ENCODE measurements around the gene MAMDC2. TPM values are rescaled to one million over a fixed set of nuclear protein-coding genes. Genes with fewer than 3 reads are reported as not detected.

Gene MAMDC2
- total RNA-seq, 2 donors from 2014 or later: 0.44 to 1.4 TPM

- no peak for DNase-seq
- no peak overlapping the region for H3K27ac ChIP-seq (ENCODE audit: low read depth, low read length)
- H3K27ac Mint-ChIP-seq: no peak overlapping the region
- TF ChIP-seq CTCF (conservative IDR thresholded peaks at IDR 0.05): no peak
- H3K27me3 ChIP-seq (ENCODE audit: control insufficient read depth, insufficient read depth, low read length, poor library complexity, severe bottlenecking): no peaks in the 10 kb centered on the region
- H3K4me1 ChIP-seq (ENCODE audit: control insufficient read depth, insufficient read depth, low read length): no peaks in the 10 kb centered on the region
- no peaks in the 10 kb centered on the region for H3K27me3 Mint-ChIP-seq (ENCODE audit: insufficient read depth)
- no peaks in the 10 kb centered on the region for H3K36me3 ChIP-seq (ENCODE audit: control insufficient read depth, insufficient read depth, low read length)
- H3K4me3 Mint-ChIP-seq: no peak overlapping the region
- no peaks in the 10 kb centered on the region for H3K4me1 Mint-ChIP-seq
- H3K4me3 ChIP-seq (ENCODE audit: low read length): no peak overlapping the region
- H3K9me3 ChIP-seq (ENCODE audit: control insufficient read depth, low read length): no peaks in the 10 kb centered on the region
- no peak overlapping the region for H3K9ac ChIP-seq (ENCODE audit: extremely low read depth, low read length, poor library complexity, severe bottlenecking)
- H3K36me3 Mint-ChIP-seq (ENCODE audit: low read depth): no peaks in the 10 kb centered on the region
- no peaks in the 10 kb centered on the region for H3K9me3 Mint-ChIP-seq
Measured at GRCh38 chr9:70135176-70135575, 91.5 kb downstream of the MAMDC2 start.

GRCh38 chr9:70136632-70137031, 93.0 kb downstream of the MAMDC2 start:
- DNase-seq: no peak
- TF ChIP-seq CTCF (conservative IDR thresholded peaks at IDR 0.05): no peak
- no peak overlapping the region for H3K27ac Mint-ChIP-seq

GRCh38 chr9:70137577-70137976, 93.9 kb downstream of the MAMDC2 start:
- Histone ChIP-seq H3K9ac (ENCODE audit: extremely low read depth, low read length, poor library complexity, severe bottlenecking) (no peak overlapping the region), H3K4me3 (ENCODE audit: low read length) (no peak overlapping the region), H3K9me3 (ENCODE audit: control insufficient read depth, low read length) (no peaks in the 10 kb centered on the region), H3K36me3 (ENCODE audit: control insufficient read depth, insufficient read depth, low read length) (no peaks in the 10 kb centered on the region), H3K27ac (ENCODE audit: low read depth, low read length) (no peak overlapping the region), H3K4me1 (ENCODE audit: control insufficient read depth, insufficient read depth, low read length) (no peaks in the 10 kb centered on the region), H3K27me3 (ENCODE audit: control insufficient read depth, insufficient read depth, low read length, poor library complexity, severe bottlenecking) (no peaks in the 10 kb centered on the region)
- no peaks in the 10 kb centered on the region for H3K4me1 Mint-ChIP-seq
- H3K36me3 Mint-ChIP-seq (ENCODE audit: low read depth): no peaks in the 10 kb centered on the region
- no peaks in the 10 kb centered on the region for H3K27me3 Mint-ChIP-seq (ENCODE audit: insufficient read depth)
- H3K27ac Mint-ChIP-seq: no peak overlapping the region
- DNase-seq: no peak
- WGBS, 2 experiments (ENCODE audit: insufficient coverage in 1 of 2, insufficient read length in 1 of 2): 90% methylated on average over 3 of the region's 3 CpGs; no CpG with 5 or more reads in 1 of the 2 experiments
- H3K4me3 Mint-ChIP-seq: no peak overlapping the region
- H3K9me3 Mint-ChIP-seq: no peaks in the 10 kb centered on the region
- no peak for TF ChIP-seq CTCF (conservative IDR thresholded peaks at IDR 0.05)

More at GRCh38 chr9:70136632-70137031, 93.0 kb downstream of the MAMDC2 start:
- H3K27me3 Mint-ChIP-seq (ENCODE audit: insufficient read depth): no peaks in the 10 kb centered on the region
- Histone ChIP-seq H3K9ac (ENCODE audit: extremely low read depth, low read length, poor library complexity, severe bottlenecking) (no peak overlapping the region), H3K36me3 (ENCODE audit: control insufficient read depth, insufficient read depth, low read length) (no peaks in the 10 kb centered on the region), H3K27me3 (ENCODE audit: control insufficient read depth, insufficient read depth, low read length, poor library complexity, severe bottlenecking) (no peaks in the 10 kb centered on the region), H3K4me3 (ENCODE audit: low read length) (no peak overlapping the region), H3K9me3 (ENCODE audit: control insufficient read depth, low read length) (no peaks in the 10 kb centered on the region), H3K4me1 (ENCODE audit: control insufficient read depth, insufficient read depth, low read length) (no peaks in the 10 kb centered on the region), H3K27ac (ENCODE audit: low read depth, low read length) (no peak overlapping the region)
- H3K4me3 Mint-ChIP-seq: no peak overlapping the region
- H3K4me1 Mint-ChIP-seq: no peaks in the 10 kb centered on the region
- no peaks in the 10 kb centered on the region for H3K36me3 Mint-ChIP-seq (ENCODE audit: low read depth)
- 83% methylated on average over 1 of the region's 1 CpG; no CpG with 5 or more reads in 1 of the 2 experiments for WGBS, 2 experiments (ENCODE audit: insufficient coverage in 1 of 2, insufficient read length in 1 of 2)
- H3K9me3 Mint-ChIP-seq: no peaks in the 10 kb centered on the region
